ENCODE data around the gene HSD17B4. TPM values are rescaled to one million over a fixed set of nuclear protein-coding genes. Genes with fewer than 3 reads are reported as not detected.
"Not testable (repeated sequence)": the region's sequence is repeated elsewhere in the genome, so short reads cannot be mapped to it uniquely, and the experiment has no call there.

The HSD17B4 gene
- total RNA-seq, 2 experiments from 2014 or later = 92.3 to 113 TPM

- DNase-seq; H3K27me3 Mint-ChIP-seq; H3K27ac Mint-ChIP-seq; POLR2A ChIA-PET; H3K4me3 Mint-ChIP-seq; H3K4me1 Mint-ChIP-seq; intact Hi-C loops (cut with DNase I, micrococcal nuclease); ATAC-seq; H3K9me3 Mint-ChIP-seq (ENCODE audit: low read depth): not testable (repeated sequence)
- CTCF ChIA-PET = interaction anchor here (1.3 kb wide), 1 partner anchor 10 kb away, joined by 4 read pairs; no protein-coding TSS in a partner anchor
- peaks cover 25% of the 10 kb centered on the region for H3K36me3 Mint-ChIP-seq (ENCODE audit: low read depth)
Observed at GRCh38 chr5:119480629-119481028, 28.3 kb downstream of the HSD17B4 start.

- intact Hi-C loops (cut with DNase I, micrococcal nuclease) = no loop called here
- Mint-ChIP-seq H3K27ac (no peak overlapping the region), H3K4me1 (no peaks in the 10 kb centered on the region), H3K9me3 (ENCODE audit: low read depth) (no peaks in the 10 kb centered on the region), H3K36me3 (ENCODE audit: low read depth) (peaks cover 20% of the 10 kb centered on the region), H3K4me3 (no peak overlapping the region), H3K27me3 (no peaks in the 10 kb centered on the region)
- CTCF ChIA-PET = interaction anchor here (1.2 to 1.5 kb wide), 2 partner anchors 9 to 259 kb away, joined by 3 read pairs; no protein-coding TSS in a partner anchor
- DNase-seq (no peak), ATAC-seq (no peak)
- POLR2A ChIA-PET = no interaction called here
Observed at GRCh38 chr5:119483155-119483554, 30.9 kb downstream of the HSD17B4 start.

DNA sequence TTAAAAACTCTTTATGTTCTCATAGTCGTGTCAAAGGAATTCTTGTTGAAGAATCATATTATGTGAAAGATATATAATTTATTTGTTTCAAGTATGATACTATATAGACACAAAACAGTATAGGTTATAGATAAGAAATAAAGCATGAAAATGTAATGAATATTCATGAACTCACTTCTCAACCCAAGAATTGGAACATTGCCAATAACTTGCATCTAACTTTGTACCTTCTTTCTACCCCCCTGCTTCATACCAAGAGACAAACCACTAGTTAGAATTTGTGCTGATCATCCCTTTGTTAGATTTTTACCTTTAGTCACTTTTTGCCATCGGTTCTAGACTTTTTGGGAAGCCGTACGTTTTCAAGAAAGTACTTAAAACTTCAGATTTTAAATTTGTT lies 32.6 kb downstream of the HSD17B4 start:
- ChIA-PET CTCF (interaction anchor here (1.1 to 1.2 kb wide), 2 partner anchors 13 to 497 kb away, joined by 3 read pairs; no protein-coding TSS in a partner anchor), POLR2A (no interaction called here)
- no peaks in the 10 kb centered on the region for H3K4me1 Mint-ChIP-seq
- no peak overlapping the region for H3K27ac Mint-ChIP-seq
- H3K4me3 Mint-ChIP-seq = no peak overlapping the region
- H3K36me3 Mint-ChIP-seq (ENCODE audit: low read depth) = peaks cover 18% of the 10 kb centered on the region
- intact Hi-C loops (cut with DNase I, micrococcal nuclease) = no loop called here
- no peaks in the 10 kb centered on the region for H3K27me3 Mint-ChIP-seq
- no peak for ATAC-seq
- H3K9me3 Mint-ChIP-seq (ENCODE audit: low read depth) = no peaks in the 10 kb centered on the region
- DNase-seq = no peak

DNA sequence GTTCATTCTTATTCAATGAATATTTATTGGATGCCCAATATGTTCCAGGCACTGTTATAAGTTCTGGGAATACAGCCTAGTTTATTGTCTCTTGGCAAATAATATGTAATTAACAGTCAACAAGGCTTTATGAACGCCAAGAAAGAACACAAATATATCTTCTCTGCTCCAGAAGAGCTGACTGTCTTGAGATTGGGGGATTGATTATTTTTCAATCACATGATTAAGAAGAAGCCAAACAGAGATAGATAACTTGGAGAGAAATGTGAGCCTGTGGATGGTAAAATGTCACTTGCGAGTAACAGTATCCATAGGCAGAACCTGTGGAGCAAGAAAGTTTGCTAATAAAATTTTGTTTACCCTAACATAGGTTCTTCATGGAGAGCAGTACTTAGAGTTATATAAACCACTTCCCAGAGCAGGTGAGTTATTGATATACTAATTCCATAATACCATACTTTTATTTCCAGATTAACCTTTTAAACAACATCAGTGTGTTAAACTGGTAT lies 49.4 kb downstream of the HSD17B4 start:
- POLR2A ChIA-PET = interaction anchor here (0.7 kb wide), 1 partner anchor 453 kb away, joined by 4 read pairs; no protein-coding TSS in a partner anchor

GRCh38 chr5:119503939-119504338 lies 51.6 kb downstream of the HSD17B4 start:
- intact Hi-C loops (cut with DNase I, micrococcal nuclease); POLR2A ChIA-PET; H3K4me3 Mint-ChIP-seq; DNase-seq; H3K4me1 Mint-ChIP-seq; ATAC-seq; H3K27ac Mint-ChIP-seq; H3K27me3 Mint-ChIP-seq; CTCF ChIA-PET: not testable (repeated sequence)
- peaks cover 45% of the 10 kb centered on the region for H3K36me3 Mint-ChIP-seq (ENCODE audit: low read depth)
- H3K9me3 Mint-ChIP-seq (ENCODE audit: low read depth) = peaks cover 15% of the 10 kb centered on the region

More for the DNA sequence above, 49.4 kb downstream of the HSD17B4 start:
- H3K4me3 Mint-ChIP-seq = no peak overlapping the region
- CTCF ChIA-PET = no interaction called here
- no peak overlapping the region for H3K27ac Mint-ChIP-seq
- no peaks in the 10 kb centered on the region for H3K4me1 Mint-ChIP-seq
- H3K36me3 Mint-ChIP-seq (ENCODE audit: low read depth) = peaks cover 44% of the 10 kb centered on the region
- no peaks in the 10 kb centered on the region for H3K27me3 Mint-ChIP-seq
- ATAC-seq (no peak), DNase-seq (no peak)
- intact Hi-C loops (cut with DNase I, micrococcal nuclease) = no loop called here
- peaks cover 15% of the 10 kb centered on the region for H3K9me3 Mint-ChIP-seq (ENCODE audit: low read depth)

DNA sequence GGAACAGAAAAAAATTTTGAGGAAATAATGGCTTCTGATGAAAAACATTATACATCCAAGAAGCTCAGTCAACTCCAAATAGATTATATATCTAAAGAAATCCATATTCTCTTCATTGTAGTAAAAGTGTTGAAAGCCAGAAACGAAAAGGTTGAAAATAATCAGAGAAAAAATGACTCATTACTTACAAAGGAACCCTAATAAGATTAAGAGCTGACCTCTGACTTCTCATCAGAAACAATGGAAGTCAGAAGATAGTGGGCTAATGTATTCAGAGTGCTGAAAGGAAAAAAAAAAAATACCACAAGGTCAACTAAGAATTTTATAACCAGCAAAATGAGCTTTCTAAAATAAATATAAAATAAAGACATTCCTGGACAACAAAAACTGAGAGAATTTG lies 60.0 kb downstream of the HSD17B4 start:
- no peaks in the 10 kb centered on the region for H3K27me3 Mint-ChIP-seq
- POLR2A ChIA-PET = no interaction called here
- peaks cover 46% of the 10 kb centered on the region for H3K36me3 Mint-ChIP-seq (ENCODE audit: low read depth)

DNA sequence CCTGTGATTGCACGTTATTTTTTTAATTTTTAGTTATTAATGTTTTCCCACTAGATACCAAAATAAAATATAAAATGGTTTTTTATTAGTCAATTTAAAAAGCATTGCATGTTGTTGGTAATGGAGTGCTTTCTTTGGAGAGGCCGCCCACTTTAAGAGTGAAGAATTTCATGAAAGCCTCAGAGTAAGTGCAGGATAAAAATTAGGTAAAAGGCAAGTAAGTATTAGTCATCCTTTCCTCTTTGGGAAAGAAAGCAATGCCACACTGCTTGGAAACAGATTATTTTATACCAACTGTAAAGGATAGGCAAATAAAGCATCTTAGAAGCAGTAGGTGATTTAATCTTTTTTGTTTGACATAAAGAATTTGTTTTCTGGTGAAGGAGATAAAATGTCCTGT lies 62.9 kb downstream of the HSD17B4 start:
- ATAC-seq (no peak), DNase-seq (no peak)
- Mint-ChIP-seq H3K27me3 (no peaks in the 10 kb centered on the region), H3K4me3 (no peak overlapping the region), H3K36me3 (ENCODE audit: low read depth) (peaks cover 43% of the 10 kb centered on the region), H3K4me1 (no peaks in the 10 kb centered on the region), H3K27ac (no peak overlapping the region), H3K9me3 (ENCODE audit: low read depth) (no peaks in the 10 kb centered on the region)
- ChIA-PET CTCF (no interaction called here), POLR2A (interaction anchor here (0.7 kb wide), 1 partner anchor 527 kb away, joined by 3 read pairs; no protein-coding TSS in a partner anchor)
- intact Hi-C loops (cut with DNase I, micrococcal nuclease) = no loop called here

More for the DNA sequence above, 60.0 kb downstream of the HSD17B4 start:
- no peak for ATAC-seq
- no peak for DNase-seq
- Mint-ChIP-seq H3K4me3 (no peak overlapping the region), H3K9me3 (ENCODE audit: low read depth) (no peaks in the 10 kb centered on the region), H3K27ac (no peak overlapping the region), H3K4me1 (no peaks in the 10 kb centered on the region)
- intact Hi-C loops (cut with DNase I, micrococcal nuclease) = no loop called here
- CTCF ChIA-PET = interaction anchor here (1.1 to 1.6 kb wide), 2 partner anchors 26 to 64 kb away, joined by 3 read pairs; no protein-coding TSS in a partner anchor

GRCh38 chr5:119517115-119517514 lies 64.8 kb downstream of the HSD17B4 start:
- ATAC-seq; H3K4me1 Mint-ChIP-seq; H3K27ac Mint-ChIP-seq; POLR2A ChIA-PET; DNase-seq; intact Hi-C loops (cut with DNase I, micrococcal nuclease); H3K27me3 Mint-ChIP-seq; H3K9me3 Mint-ChIP-seq (ENCODE audit: low read depth); H3K4me3 Mint-ChIP-seq: not testable (repeated sequence)
- H3K36me3 Mint-ChIP-seq (ENCODE audit: low read depth) = peaks cover 39% of the 10 kb centered on the region
- CTCF ChIA-PET = interaction anchor here (0.6 kb wide), 1 partner anchor 436 kb away, joined by 3 read pairs; no protein-coding TSS in a partner anchor

GRCh38 chr5:119521232-119521631 lies 68.9 kb downstream of the HSD17B4 start:
- DNase-seq (no peak), ATAC-seq (no peak)
- no peak overlapping the region for H3K4me3 Mint-ChIP-seq
- peaks cover 4% of the 10 kb centered on the region for H3K9me3 Mint-ChIP-seq (ENCODE audit: low read depth)
- H3K4me1 Mint-ChIP-seq = no peaks in the 10 kb centered on the region
- CTCF ChIA-PET = no interaction called here
- H3K27ac Mint-ChIP-seq = peak overlapping the region; percentile 26
- intact Hi-C loops (cut with DNase I, micrococcal nuclease) = no loop called here
- POLR2A ChIA-PET = no interaction called here
- peaks cover 27% of the 10 kb centered on the region for H3K36me3 Mint-ChIP-seq (ENCODE audit: low read depth)
- no peaks in the 10 kb centered on the region for H3K27me3 Mint-ChIP-seq

DNA sequence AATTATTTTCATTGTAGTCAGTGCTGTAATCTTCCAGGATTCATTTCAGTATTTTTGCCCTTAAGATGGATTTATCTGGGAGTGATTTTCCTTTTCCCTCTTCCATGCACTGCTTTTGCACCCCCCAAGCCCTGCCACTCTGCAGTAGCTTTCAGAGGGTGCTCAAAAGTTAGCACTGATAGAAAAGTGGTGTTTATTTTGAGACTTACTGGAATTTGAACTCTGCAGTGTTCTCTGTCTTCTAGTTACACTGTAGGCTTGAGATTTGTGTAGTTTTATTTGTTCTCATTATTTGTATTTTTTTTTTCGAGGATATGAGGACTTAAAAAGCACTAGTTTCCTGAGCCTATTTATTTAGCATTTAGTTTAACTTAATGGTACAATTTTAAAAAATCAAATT lies 70.5 kb downstream of the HSD17B4 start:
- DNase-seq (no peak), ATAC-seq (no peak)
- ChIA-PET CTCF (interaction anchor here (0.5 to 1.2 kb wide), 2 partner anchors 13 to 18 kb away, joined by 3 read pairs; no protein-coding TSS in a partner anchor), POLR2A (no interaction called here)
- intact Hi-C loops (cut with DNase I, micrococcal nuclease) = no loop called here
- H3K4me1 Mint-ChIP-seq = no peaks in the 10 kb centered on the region
- no peak overlapping the region for H3K27ac Mint-ChIP-seq
- H3K36me3 Mint-ChIP-seq (ENCODE audit: low read depth) = peaks cover 26% of the 10 kb centered on the region
- no peaks in the 10 kb centered on the region for H3K27me3 Mint-ChIP-seq
- H3K9me3 Mint-ChIP-seq (ENCODE audit: low read depth) = peaks cover 4% of the 10 kb centered on the region
- no peak overlapping the region for H3K4me3 Mint-ChIP-seq

DNA sequence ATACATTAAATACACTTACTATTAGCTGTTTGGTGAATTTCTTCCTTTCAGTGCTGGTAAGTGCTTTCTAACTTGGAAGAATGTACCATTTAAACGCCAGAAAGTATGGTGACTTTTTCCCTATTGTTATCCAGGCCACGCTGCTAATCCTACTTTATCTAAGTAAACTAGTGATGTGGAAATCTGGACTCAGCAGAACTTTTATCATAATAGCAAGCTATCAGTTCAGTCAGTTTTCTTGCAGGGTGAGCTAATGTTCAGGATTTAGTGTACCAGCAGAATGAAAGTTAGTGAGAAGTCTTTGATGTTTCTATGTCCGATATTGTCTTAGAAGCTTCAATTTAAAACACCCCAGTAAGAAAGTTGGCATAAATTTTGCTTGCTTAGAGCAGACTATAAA lies 72.2 kb downstream of the HSD17B4 start:
- DNase-seq = no peak
- intact Hi-C loops (cut with DNase I, micrococcal nuclease) = no loop called here
- Mint-ChIP-seq H3K4me3 (no peak overlapping the region), H3K27ac (no peak overlapping the region), H3K36me3 (ENCODE audit: low read depth) (peaks cover 21% of the 10 kb centered on the region), H3K4me1 (no peaks in the 10 kb centered on the region), H3K27me3 (no peaks in the 10 kb centered on the region), H3K9me3 (ENCODE audit: low read depth) (peaks cover 4% of the 10 kb centered on the region)
- ChIA-PET CTCF (interaction anchor here (1.0 kb wide), 2 partner anchors 18 to 197 kb away, joined by 3 to 4 read pairs; no protein-coding TSS in a partner anchor), POLR2A (no interaction called here)
- ATAC-seq = no peak

GRCh38 chr5:119527351-119527750 lies 75.1 kb downstream of the HSD17B4 start:
- Mint-ChIP-seq H3K27me3 (no peaks in the 10 kb centered on the region), H3K4me1 (no peaks in the 10 kb centered on the region), H3K9me3 (ENCODE audit: low read depth) (no peaks in the 10 kb centered on the region), H3K36me3 (ENCODE audit: low read depth) (peaks cover 16% of the 10 kb centered on the region), H3K27ac (no peak overlapping the region), H3K4me3 (no peak overlapping the region)
- ChIA-PET POLR2A (no interaction called here), CTCF (interaction anchor here (0.8 kb wide), 1 partner anchor 16 kb away, joined by 3 read pairs; no protein-coding TSS in a partner anchor)
- no peak for ATAC-seq
- DNase-seq = no peak
- intact Hi-C loops (cut with DNase I, micrococcal nuclease) = no loop called here
